ENCODE data around the gene CAP1.

Gene CAP1

DNA sequence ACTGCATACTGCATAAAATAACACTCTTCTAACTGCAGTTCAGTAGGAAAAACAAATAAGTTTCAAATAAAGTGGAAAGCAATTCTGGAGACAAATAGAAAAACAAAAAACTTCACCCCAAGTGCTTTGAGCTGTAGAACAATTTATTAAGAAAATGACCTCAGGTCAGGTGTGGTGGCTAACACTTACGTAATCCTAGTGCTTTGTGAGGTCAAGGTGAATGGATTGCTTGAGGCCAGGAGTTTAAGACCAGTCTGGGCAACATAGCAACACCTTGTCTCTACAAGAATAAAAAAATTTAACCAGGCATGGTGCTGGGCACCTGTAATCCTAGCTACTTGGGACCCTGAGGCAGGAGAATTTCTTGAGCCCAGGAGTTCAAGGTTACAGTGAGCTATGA is 61.5 kb downstream of the CAP1 start:
- no peak for DNase-seq

- DNase-seq = no peak
Measured at GRCh38 chr1:40102896-40103295, 62.4 kb downstream of the CAP1 start.

GRCh38 chr1:40105028-40105427 is 64.5 kb downstream of the CAP1 start:
- no peak for DNase-seq

DNA sequence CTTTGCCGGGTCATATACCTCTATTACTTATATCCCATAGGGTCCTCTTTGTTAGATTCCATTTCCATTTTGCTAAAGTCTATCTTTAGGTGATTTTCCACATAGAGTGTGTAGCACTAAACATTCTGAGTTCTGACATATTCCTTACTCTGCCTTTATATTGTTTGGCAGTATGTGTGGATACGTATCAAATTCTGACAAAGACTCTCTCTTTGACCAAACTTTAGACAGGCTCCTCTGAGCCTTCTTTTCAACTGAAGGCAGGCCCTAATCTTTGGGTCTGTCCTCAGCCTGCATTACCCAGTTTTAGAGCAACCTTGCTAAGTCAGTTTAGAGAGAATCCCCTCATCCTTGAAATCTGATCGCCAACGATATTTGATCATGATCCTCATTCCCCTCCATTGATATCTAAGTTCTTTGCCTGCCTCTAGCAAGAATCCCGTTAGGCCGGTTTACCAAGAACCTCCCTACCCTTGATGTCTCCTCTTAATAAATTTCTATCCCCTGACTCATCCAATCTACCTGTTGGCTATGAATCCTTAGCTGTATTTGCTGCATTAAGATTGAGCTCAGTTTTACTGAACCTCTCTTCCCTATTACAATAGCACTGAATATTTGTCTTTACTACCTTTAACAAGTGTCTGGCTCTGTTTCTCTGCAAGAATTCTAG is 66.9 kb downstream of the CAP1 start:
- no peak for DNase-seq

GRCh38 chr1:40110389-40110788 is 69.9 kb downstream of the CAP1 start:
- DNase-seq = no peak

GRCh38 chr1:40114400-40114799 is 73.9 kb downstream of the CAP1 start:
- no peak for DNase-seq

GRCh38 chr1:40120128-40120527 is 79.6 kb downstream of the CAP1 start:
- DNase-seq = no peak

All from activated T-cell treated with anti-CD3 and anti-CD28 coated beads, Interleukin-2, amount 50 U/mL, for 1 hour (primary cell).